Measurements from ENCODE around the gene OR1L8. TPM values are rescaled to one million over a fixed set of nuclear protein-coding genes. Genes with fewer than 3 reads are reported as not detected.
"Not testable (repeated sequence)": the region's sequence is repeated elsewhere in the genome, so short reads cannot be mapped to it uniquely, and the experiment has no call there.

OR1L8 gene, protein sequence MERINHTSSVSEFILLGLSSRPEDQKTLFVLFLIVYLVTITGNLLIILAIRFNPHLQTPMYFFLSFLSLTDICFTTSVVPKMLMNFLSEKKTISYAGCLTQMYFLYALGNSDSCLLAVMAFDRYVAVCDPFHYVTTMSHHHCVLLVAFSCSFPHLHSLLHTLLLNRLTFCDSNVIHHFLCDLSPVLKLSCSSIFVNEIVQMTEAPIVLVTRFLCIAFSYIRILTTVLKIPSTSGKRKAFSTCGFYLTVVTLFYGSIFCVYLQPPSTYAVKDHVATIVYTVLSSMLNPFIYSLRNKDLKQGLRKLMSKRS
- total RNA-seq = not detected

DNA sequence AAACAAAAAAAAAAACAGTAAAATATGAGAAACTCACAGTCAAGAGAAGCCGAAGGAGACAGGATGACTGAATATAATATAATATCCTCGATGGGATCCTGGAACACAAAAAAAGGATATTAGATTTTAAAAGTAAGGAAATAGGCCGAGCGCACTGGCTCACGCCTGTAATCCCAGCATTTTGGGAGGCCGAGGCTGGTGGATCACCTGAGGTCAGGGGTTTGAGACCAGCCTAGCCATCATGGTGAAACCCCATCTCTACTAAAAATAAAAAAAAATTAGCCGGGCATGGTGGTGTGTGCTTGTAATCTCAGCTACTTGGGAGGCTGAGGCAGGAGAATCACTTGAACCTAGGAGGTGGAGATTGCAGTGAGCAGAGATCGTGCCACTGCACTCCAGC lies at the start of gene OR1L8:
Gene OR1L8 (minus strand): TSS at position 101 of the 400 bp plus-strand sequence. CDS start 14,907 bp downstream, outside the sequence.
- DNase-seq (ENCODE audit: low spot score); ATAC-seq (ENCODE audit: low FRiP score): not testable (repeated sequence)

DNA sequence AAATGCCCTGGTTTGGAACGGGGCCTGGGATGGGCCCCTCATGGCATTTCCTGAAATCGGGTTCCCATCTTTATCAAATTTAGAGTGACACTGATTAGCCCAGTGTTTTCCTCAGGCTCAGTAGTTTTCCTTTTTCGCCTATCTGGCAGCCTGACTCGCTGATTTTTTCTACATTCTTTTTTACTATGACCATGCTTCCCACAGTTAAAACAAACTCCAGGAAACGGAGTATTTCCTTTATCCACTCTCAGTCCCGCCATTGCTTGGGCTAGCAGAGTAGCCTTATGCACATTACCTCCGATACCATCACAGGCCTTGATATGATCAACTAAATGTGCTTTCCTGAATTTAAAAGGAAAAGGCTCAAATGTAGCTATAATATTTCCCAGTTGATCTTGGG lies 36.8 kb upstream of the OR1L8 start:
- TF ChIP-seq, protein P1, sequence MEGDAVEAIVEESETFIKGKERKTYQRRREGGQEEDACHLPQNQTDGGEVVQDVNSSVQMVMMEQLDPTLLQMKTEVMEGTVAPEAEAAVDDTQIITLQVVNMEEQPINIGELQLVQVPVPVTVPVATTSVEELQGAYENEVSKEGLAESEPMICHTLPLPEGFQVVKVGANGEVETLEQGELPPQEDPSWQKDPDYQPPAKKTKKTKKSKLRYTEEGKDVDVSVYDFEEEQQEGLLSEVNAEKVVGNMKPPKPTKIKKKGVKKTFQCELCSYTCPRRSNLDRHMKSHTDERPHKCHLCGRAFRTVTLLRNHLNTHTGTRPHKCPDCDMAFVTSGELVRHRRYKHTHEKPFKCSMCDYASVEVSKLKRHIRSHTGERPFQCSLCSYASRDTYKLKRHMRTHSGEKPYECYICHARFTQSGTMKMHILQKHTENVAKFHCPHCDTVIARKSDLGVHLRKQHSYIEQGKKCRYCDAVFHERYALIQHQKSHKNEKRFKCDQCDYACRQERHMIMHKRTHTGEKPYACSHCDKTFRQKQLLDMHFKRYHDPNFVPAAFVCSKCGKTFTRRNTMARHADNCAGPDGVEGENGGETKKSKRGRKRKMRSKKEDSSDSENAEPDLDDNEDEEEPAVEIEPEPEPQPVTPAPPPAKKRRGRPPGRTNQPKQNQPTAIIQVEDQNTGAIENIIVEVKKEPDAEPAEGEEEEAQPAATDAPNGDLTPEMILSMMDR (IDR thresholded peaks at IDR 0.05) = no peak
- DNase-seq (ENCODE audit: low spot score) (no peak), ATAC-seq (ENCODE audit: low FRiP score) (no peak)

DNA sequence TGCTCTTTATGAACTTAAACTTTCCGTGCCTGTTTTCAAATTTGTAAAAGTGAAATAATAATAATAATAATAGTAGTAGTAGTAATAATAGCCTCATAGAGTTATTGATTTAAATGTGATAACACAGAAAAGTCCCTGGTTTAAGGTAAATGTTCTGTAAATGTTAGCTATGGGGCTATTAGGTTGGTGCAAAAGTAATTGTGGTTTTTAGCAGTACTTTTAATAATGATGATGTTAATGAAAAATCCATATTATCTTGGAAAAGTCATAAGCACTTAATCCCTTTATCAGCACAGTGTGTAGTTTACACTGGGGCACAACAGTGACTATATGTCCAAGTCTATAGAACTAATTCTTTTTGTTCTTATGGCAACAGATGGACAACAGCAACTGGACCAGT lies 31.2 kb upstream of the OR1L8 start, which contains the start of gene OR1Q1:
Gene OR1Q1 (plus strand): TSS at position 377 of the 400 bp plus-strand sequence. CDS start 0 bp downstream, at position 377.
- no peak for DNase-seq (ENCODE audit: low spot score)
- TF ChIP-seq, protein P1 (IDR thresholded peaks at IDR 0.05) = no peak
- no peak for ATAC-seq (ENCODE audit: low FRiP score)

DNA sequence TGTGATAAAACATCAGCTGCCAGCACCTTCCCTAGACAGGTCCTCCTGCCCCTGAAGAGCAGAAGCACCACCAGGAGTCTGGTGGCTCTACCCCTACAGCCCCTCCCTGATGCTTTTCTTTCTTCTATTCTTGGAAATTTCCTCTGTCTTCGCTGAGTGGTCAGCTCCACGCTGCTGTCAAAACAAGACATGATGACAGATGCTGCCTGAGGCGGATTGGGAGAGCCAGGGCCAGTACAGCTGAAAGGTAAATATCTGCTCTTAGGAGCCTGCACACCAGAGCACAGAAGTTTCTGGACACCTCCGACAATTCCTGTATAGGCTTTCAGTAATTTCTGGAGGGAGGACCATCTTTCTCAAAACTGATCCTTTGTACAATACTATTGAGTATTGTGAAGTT lies 26.6 kb upstream of the OR1L8 start:
- no peak for DNase-seq (ENCODE audit: low spot score)
- TF ChIP-seq, protein P1 (IDR thresholded peaks at IDR 0.05) = no peak
- no peak for ATAC-seq (ENCODE audit: low FRiP score)

DNA sequence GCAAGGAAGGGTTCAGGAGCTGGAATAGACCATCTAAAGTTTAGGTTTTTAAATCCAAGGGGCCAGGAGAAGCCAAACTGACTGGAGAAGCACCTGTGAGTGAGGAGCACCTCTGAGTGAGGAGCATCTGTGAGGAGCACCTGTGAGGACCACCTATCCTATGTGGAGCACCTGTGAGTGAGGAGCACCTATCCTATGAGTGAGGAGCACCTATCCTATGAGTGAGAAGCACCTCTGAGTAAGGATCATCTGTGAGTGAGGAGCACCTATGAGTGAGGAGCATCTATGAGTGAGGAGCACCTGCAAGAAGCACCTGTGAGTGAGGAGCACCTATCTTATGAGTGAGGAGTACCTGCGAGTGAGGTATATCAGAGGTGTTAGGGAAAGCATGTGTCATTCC lies 23.4 kb upstream of the OR1L8 start:
- TF ChIP-seq, protein P1 (IDR thresholded peaks at IDR 0.05) = no peak
- no peak for ATAC-seq (ENCODE audit: low FRiP score)

DNA sequence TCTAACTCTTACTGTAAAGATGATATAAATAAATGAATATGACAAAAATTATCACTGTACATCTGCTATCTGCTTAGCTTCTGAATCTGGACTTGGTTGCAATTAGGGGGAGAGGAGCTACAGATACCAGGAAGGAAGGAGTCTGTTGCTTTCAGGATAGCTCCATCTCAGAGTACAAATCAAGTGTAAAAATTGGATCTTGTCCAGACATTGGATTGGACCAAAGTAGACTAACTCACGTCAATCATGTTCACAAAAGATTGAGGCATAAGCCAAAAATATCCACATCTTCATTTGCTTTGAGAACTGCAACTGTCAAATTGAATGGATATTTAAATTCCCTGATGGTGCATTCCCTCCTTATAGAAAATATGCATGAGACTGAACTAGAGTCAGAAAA lies 22.5 kb upstream of the OR1L8 start:
- ATAC-seq (ENCODE audit: low FRiP score) (no peak), DNase-seq (ENCODE audit: low spot score) (no peak)
- TF ChIP-seq, protein P1 (IDR thresholded peaks at IDR 0.05) = no peak

More for the DNA sequence above, 23.4 kb upstream of the OR1L8 start:
- DNase-seq (ENCODE audit: low spot score) = no peak

DNA sequence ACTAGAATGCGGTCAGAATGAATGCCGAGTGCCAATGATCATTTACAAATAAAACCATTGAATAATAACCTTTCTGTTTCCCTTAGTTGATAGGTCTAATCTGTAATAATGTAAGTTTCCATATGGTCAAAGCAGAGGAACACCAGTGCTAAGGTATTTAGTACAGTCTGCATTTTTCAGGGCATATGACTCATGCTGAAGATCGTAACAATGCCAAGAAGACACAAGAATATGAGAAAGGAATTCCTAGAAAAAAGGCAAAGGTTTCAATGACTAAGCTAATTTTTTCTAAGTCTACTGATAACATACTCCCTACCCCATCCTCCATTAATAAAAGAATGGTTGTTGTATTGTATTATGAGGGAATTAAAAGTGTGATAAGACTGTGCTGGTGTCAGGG lies 2.8 kb downstream of the OR1L8 start:
- TF ChIP-seq, protein P1 (IDR thresholded peaks at IDR 0.05) = no peak
- ATAC-seq (ENCODE audit: low FRiP score) = no peak

More for the DNA sequence above, 2.8 kb downstream of the OR1L8 start:
- DNase-seq (ENCODE audit: low spot score) = no peak

Measured in omental fat pad (tissue), 4 donors.